Ramos (cell line): ENCODE results near the gene GRM4.
"Not testable (repeated sequence)": the region's sequence is repeated elsewhere in the genome, so short reads cannot be mapped to it uniquely, and the experiment has no call there.

Experiments
- in situ Hi-C: fragments of 300-500 bp; cut with MboI; formaldehyde crosslinking; loops from one replicate; pipeline ENCODE4 v1.14.3; 2022; ENCODE audit warnings: low sequenced_read_pairs; ENCODE audit not compliant: unreplicated experiment

The GRM4 gene

DNA sequence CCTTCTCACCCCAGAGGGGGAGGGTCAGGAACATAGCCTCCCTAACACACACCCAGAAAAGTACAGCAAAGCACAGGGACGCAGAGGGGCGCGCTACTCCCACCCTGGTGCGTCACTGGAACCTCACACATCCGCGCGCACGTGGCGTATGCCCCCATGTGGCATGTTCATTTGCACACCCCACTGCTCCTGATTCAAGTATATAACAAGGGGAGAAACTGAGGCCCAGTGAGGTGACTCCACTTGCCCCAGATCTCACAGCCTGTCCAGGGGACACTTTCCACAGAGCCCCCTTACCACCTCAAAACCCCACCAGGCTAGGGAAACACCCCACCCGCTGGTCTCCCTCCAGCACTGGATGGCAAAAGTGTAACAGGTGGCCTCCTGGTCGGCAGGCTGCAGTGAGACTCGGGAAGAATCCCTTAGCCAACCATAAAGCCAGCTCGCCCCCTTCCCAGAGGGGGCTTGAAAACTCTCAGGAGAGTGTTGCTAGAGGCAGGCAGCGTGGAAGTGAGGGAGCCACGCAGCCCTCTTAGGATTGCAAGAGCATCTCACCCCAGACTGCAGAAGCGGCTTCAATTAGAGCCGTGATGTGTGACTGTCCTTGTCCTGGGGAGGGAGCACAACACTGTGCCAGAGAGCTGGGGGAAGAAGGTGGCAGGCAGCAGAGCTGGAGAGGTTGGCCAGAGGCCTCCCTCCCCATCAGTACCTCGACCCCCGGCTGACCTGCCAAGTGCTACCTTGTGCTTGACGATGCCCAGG, at the start of gene GRM4:
Gene GRM4 (minus strand): TSS at position 67 of the 762 bp plus-strand sequence. CDS start 12,591 bp downstream, outside the sequence.
- in situ Hi-C loops = no loop called here

DNA sequence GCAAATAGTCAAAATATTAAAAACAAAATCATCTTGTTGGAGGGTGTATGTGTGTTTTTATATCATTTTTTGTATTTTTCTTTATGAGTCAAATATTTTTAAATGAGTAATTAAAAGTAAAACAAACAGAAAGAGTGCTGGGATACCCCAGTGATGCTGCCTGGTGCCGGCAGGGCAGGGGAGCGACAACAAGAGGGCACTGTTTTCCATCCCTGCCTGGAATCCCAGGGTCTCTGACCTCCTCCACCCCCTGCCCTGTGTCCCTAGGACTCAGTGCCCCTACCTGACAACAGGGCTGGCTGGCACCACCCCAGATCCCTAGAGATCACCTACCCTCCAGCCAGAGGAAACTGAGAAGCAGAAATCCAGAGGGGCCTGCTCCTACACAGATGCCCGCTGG, 48.9 kb upstream of the GRM4 start:
- in situ Hi-C loops = no loop called here

DNA sequence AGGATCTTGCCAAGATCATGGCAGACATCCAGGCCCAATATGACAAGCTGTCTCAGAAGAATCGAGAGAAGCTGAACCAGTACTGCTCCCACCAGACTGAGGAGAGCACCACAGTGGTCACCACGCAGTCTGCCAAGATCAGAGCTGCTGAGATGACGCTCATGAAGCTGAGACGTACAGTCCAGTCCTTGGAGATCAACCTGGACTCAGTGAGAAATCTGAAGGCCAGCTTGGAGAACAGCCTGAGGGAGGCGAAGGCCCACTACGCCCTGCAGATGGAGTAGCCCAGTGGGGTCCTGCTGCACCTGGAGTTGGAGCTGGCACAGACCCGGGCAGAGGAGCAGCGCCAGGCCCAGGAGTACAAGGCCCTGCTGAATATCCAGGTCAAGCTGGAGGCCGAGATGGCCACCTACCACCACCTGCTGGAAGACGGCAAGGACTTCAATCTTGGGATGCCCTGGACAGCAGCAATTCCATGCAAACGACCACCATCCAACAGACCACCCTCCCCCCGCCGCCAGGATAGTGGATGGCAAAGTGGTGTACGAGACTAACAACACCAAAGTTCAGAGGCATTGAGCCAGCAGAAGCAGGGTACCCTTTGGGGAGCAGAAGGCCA, 44.7 kb upstream of the GRM4 start:
- in situ Hi-C loops = no loop called here

- in situ Hi-C loops = no loop called here
Observed at GRCh38 chr6:34189806-34190503, 44.1 kb upstream of the GRM4 start.

DNA sequence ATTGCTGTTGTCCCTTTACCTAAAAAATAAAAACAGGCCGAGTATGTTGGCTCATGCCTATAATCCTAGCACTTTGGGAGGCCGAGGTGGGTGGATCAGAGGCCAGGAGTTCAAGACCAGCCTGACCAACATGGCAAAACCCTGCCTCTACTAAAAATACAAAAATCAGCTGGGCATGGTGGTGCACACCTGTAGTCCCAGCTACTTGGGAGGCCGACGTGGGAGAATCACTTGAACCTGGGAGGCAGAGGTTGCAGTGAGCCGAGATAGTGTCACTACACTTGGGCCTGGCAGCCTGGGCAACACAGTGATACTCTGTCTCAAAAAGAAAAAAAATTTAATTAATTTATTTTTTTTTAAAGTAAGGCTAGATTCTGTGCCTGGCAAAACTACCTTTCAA, 38.8 kb upstream of the GRM4 start:
- in situ Hi-C loops = not testable (repeated sequence)

DNA sequence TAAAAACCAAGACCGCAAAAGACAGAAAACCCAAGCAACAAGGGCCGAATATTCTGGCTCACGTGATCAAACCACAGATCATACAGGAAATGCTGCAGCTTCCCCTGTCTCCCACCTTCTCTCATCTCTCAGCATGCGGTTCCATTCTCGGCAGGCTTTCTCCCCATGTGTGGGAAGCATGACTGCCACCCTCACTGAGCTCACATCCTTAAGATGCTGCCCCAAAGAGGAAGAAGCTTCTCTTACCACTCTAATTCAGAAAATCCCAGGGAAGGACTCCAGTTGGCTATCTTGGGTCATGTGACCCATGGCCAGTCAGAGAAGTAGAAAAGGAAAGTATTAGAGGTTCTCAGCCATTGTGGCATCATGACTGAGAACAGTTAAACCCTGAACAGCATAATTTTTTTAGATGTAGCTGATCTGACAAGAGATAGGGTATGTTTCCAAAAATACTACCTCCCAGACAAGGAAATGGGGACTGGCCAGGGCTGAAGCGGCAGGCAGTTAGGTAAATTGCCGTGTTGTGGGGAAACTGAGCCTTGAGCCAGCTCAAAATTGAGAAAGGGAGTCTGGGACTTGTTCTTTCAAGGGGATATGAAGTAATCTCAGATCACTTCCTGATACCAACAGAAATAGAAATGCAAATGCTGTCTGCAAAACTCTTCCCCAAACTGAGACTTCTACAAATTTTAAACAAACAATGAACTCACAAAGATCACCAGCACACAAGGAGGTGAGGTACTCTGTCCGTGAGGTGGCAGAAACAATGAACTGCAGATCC, 37.1 kb upstream of the GRM4 start:
- in situ Hi-C loops = no loop called here

GRCh38 chr6:34181908-34182307, 36.0 kb upstream of the GRM4 start:
- in situ Hi-C loops = no loop called here

GRCh38 chr6:34179106-34179720, 33.3 kb upstream of the GRM4 start:
- in situ Hi-C loops = no loop called here

GRCh38 chr6:34178357-34179105, 32.6 kb upstream of the GRM4 start:
- in situ Hi-C loops = no loop called here

- in situ Hi-C loops = no loop called here
Observed at GRCh38 chr6:34177181-34177591, 31.3 kb upstream of the GRM4 start.

DNA sequence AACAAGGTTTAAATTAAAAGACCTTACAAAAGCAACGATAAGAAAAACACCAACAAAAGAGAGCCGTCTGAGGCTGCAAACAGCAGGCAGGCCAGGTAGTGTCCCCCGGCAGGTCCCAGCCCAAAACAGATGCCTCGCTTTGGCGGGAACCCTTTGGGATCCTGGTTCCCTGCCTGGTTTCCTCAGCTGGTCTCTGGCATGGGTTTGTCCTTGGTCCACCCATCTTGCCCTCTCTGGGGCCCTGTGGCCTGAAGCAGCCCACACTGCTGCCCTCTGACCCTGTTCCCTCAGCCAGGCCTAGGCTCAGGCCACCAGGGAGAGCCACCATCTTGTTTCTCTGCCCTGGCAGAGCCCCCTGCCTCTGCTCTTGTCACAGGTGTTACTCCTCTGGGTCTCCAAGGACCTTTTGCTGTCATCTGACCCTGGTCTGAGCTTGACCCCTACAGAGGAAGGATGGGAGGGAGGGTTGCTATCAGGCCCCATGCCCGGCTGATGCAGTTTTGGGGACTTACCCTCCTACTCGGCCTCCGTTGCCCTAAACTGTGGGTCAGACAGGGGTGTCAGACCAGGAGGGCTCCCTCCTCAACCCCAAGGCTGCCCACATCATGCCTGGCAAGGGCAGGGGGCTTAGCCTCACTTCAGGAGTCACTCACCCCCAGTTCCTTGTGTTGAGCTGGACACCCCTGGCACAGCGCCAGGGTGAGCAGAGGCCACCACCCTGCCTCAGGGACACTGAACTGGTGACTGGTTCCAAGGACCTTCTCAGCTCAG, 30.6 kb upstream of the GRM4 start:
- in situ Hi-C loops = no loop called here

GRCh38 chr6:34174846-34175399, 29.0 kb upstream of the GRM4 start:
- in situ Hi-C loops = loop anchor here (25.0 kb wide), 1 partner anchor 962 kb away; the partner anchor contains the start of gene TCP11

DNA sequence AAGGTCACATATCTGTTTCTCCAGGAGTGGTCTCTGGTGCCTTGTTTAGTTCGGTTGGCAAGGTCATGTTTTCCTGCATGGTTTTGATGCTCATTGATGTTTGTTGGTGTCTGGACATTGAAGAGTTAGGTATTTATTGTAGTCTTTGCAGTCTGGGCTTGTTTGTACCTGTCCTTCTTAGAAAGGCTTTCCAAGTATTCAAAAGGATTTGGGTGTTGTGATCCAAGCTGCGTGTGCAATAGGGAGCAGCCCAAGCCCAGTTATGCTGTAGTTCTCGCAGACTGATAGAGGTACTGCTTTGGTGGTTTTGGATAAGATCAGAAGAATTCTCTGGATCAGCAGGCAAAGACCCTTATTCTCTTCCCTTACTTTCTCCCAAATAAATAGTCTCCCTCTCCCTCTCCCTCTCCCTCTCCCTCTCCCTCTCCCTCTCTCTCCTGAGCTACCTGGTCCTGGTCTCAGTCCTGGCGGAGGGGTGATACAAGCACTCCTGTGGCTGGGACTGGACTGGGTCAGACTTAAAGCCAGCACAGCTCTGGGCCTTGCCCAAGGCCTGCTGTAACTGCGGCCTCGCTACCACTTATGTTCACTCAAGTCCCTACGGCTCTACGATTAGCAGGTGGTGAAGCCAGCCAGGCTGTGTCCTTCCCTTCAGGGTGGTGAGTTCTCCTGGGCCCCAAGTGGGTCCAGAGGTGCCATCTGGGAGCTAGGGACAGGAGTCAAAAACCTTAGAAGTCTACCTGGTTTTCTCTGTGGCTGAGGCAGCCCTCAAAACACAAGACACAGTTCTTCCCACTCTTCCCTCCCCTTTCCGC, 27.3 kb upstream of the GRM4 start:
- in situ Hi-C loops = loop anchor here (25.0 kb wide), 1 partner anchor 964 kb away; the partner anchor contains the start of gene TCP11

DNA sequence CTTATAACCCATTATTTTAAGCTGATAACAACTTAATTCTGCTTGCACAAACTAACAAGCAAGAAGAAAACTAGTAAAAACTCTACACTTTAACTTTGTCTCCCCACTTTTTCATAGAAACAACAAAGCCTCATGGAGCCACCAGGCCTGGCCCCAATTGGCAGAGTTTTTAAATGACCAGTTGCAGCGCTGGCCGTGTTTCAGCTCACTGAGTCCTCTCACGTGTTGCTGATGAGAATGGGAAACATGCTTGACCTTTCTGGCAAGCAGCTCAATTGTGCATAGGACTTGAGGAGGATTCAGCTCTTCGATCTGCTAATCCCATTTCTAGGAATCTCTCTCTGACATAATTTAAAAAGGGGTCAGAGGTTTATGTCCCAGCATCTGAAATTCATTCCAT, 24.5 kb upstream of the GRM4 start:
- in situ Hi-C loops = loop anchor here (25.0 kb wide), 1 partner anchor 967 kb away; the partner anchor contains the start of gene TCP11

GRCh38 chr6:34169897-34170296, 24.0 kb upstream of the GRM4 start:
- in situ Hi-C loops = loop anchor here (25.0 kb wide), 1 partner anchor 967 kb away; the partner anchor contains the start of gene TCP11

DNA sequence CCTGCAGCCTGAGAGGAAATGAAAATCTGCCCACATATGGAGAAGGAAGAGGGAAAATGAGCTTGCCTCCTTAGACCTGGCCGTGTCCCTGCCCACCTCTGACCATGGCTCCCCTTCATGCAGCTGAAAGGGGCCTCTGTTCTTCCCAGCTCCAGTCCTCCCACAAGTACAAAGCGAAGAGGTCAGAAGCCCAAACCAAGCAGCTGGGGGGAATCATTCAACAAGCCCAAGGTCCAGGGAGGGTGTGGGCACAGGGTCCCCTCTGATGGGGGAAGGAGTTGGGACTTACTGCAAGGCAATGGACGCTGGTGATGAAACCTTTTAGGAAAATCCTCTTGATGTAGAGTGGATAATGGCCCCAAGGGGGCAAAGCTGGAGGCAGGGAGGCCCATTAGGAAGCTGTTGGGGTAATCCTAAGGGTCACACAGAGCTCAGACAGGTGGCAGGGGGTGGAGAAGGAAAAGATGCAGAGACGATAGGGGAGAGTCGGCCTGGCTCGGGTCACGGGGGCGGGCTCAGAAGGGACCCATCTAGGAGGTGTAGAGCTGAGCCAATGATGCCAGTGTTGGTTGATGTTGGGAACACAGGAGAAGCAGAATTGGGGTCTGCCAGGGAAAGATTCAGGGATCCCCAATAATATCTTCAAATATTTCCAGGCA, 16.1 kb upstream of the GRM4 start:
- in situ Hi-C loops = loop anchor here (25.0 kb wide), 1 partner anchor 975 kb away; the partner anchor contains the start of gene TCP11

DNA sequence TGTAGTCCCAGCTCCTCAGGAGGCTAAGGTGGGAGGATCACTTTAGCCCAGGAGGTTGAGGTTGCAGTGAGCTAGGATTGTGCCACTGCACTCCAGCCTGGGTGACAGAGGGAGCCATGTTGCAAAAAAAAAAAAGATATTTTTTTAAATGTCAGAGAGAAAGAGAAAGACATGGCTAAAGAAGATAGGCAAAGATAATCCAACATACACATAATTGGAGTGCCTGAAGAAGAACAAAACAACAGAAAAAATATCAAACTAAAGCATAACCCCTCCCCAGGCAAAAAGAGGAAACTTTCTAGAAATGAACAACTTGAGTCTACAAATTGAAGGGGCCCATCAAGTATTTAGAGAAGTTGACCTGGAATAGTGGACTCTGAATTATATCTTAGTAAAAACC, 14.0 kb upstream of the GRM4 start:
- in situ Hi-C loops = loop anchor here (10.0 to 25.0 kb wide), 2 partner anchors 385 to 977 kb away; partner anchors contain the start of gene TCP11
